Stimulated activated memory B cell treated with anti-CD40 and anti-IgM and Interleukin-4, amounts not matched to agents 10 μg/mL and 1 μg/mL and 100 μg/mL, for 72 hours (primary cell): ENCODE data around the gene TIFAB.

Experiments used
- ATAC-seq: fragments of 150-1000 bp; cut with Tn5 transposase; 2 replicates; pipeline ENCODE4 v1.10.0; 2021
- H3K27ac Mint-ChIP-seq: one replicate; pipeline ENCODE4 v1.8.0; 2022; ENCODE audit warnings: mild to moderate bottlenecking, mixed read lengths
- H3K27me3 Mint-ChIP-seq: one replicate; pipeline ENCODE4 v1.8.0; 2022; ENCODE audit warnings: mixed read lengths
- H3K36me3 Mint-ChIP-seq: one replicate; pipeline ENCODE4 v1.8.0; 2022; ENCODE audit warnings: mixed read lengths
- H3K4me1 Mint-ChIP-seq: one replicate; pipeline ENCODE4 v1.8.0; 2022; ENCODE audit warnings: mixed read lengths
- H3K4me3 Mint-ChIP-seq: one replicate; pipeline ENCODE4 v1.8.0; 2022; ENCODE audit warnings: mild to moderate bottlenecking, moderate library complexity, mixed read lengths
- H3K9me3 Mint-ChIP-seq: one replicate; pipeline ENCODE4 v1.8.0; 2022; ENCODE audit warnings: mixed read lengths

TIFAB gene

DNA sequence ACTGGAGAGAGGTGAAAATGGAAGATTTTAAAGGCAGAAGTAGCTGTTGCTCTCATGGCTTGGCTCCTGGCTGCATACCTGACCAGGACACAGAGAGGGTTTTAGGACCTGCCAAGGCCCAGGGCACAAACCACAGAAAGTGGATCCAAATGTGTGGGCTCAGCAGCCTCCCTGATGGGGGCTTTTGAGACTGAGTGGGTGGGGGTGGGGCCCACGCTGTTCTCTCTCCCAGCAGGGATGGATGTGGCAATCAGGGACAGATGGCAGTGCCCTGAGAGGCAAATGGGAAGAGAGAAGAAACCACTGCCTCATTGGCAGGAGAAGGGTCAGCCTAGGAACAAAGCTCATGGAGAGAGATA lies 34.9 kb upstream of the TIFAB start:
- Mint-ChIP-seq H3K9me3 (no peaks in the 10 kb centered on the region), H3K27ac (no peak overlapping the region), H3K36me3 (no peaks in the 10 kb centered on the region), H3K4me3 (no peak overlapping the region), H3K27me3 (peaks cover 61% of the 10 kb centered on the region), H3K4me1 (peaks cover 18% of the 10 kb centered on the region)
- no peak for ATAC-seq

DNA sequence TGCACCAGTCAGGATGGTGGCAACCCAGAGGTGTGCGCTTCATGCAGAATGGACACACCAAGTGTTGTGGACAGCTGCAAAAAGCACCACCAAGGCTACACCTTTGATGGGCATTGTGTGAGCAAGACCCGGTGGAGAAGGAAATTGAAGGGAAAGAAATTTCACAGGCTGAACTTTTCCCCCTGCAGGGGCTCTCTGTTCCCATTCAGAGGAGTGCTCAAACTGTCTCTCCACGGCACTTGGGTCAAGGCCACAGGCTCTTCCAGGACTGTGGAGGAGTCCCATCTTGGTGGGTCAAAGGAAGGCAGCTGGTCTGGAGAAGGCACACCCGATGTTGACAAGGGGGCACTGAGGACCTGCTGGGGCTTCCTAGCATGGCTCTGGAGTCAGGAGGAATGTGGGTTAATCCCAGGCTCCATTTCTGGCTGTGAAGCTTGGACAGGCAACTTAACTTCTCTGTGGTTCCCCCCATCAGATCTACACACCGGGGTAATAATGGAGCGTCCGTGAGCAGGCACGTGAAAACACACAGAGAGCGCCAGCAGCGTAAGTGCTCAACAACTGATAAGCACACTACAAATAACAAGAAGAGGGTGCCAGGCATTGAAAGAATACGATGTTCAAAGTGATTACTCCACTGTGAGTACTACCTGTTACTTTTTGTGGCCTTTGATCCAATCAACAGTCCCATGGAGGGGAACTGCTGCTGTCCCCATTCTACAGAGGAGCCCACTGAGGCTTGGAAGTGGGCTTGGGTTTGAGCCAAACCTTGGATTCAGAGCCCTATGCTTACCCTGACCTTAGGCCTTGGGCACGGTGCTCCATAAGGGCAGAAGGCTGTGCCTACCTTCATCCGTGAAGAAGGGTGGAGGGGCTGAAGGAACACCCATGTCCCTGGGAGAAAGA lies 34.2 kb upstream of the TIFAB start:
- Mint-ChIP-seq H3K4me1 (peaks cover 18% of the 10 kb centered on the region), H3K9me3 (no peaks in the 10 kb centered on the region), H3K27me3 (peaks cover 61% of the 10 kb centered on the region), H3K36me3 (no peaks in the 10 kb centered on the region), H3K27ac (no peak overlapping the region), H3K4me3 (no peak overlapping the region)
- no peak for ATAC-seq

DNA sequence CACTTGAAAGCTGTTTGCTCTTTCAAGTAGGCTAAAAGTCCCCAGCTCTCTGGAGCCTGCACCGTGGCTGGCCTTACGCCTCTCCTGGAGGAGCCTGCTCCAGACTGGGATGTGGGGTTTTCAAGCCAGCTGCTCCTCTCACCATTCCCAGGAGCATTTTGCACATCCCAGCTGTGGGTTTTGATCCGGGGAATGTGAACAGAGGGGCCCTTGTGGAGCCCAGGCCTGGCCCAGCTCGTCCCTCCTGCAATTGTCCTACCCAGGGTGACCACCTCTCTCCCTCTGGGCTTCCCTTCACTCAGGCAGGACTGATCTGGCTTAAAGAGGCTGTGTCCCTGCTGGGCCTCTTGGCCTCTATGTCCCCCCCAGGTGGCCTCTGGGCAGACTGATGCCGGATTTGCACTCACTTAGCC lies 32.5 kb upstream of the TIFAB start:
- no peak for ATAC-seq
- H3K4me1 Mint-ChIP-seq: peaks cover 13% of the 10 kb centered on the region
- H3K4me3 Mint-ChIP-seq: no peak overlapping the region
- H3K9me3 Mint-ChIP-seq: no peaks in the 10 kb centered on the region
- no peak overlapping the region for H3K27ac Mint-ChIP-seq
- H3K27me3 Mint-ChIP-seq: peaks cover 49% of the 10 kb centered on the region
- no peaks in the 10 kb centered on the region for H3K36me3 Mint-ChIP-seq

DNA sequence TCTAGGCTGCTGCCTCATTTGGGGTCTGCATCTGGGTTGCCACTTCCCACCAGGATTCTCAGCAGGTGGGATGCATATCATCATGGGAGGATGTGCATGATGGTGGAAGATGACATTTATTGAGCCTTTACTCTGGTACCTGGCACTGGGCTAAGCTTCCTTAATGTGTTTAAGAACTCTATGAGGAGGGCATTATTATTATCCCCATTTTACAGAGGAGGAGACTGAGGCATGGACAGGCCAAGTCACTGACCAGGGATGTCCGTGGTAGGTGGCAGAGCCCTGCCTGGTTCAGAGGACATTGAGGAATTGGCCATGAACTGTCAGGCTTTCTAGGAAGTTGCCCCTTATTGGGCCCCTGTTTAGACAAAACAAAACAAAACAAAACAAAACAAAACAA lies 31.1 kb upstream of the TIFAB start:
- H3K9me3 Mint-ChIP-seq: no peaks in the 10 kb centered on the region
- H3K36me3 Mint-ChIP-seq: no peaks in the 10 kb centered on the region
- peaks cover 42% of the 10 kb centered on the region for H3K27me3 Mint-ChIP-seq
- H3K4me1 Mint-ChIP-seq: no peaks in the 10 kb centered on the region
- H3K27ac Mint-ChIP-seq: no peak overlapping the region
- ATAC-seq: no peak
- H3K4me3 Mint-ChIP-seq: no peak overlapping the region

DNA sequence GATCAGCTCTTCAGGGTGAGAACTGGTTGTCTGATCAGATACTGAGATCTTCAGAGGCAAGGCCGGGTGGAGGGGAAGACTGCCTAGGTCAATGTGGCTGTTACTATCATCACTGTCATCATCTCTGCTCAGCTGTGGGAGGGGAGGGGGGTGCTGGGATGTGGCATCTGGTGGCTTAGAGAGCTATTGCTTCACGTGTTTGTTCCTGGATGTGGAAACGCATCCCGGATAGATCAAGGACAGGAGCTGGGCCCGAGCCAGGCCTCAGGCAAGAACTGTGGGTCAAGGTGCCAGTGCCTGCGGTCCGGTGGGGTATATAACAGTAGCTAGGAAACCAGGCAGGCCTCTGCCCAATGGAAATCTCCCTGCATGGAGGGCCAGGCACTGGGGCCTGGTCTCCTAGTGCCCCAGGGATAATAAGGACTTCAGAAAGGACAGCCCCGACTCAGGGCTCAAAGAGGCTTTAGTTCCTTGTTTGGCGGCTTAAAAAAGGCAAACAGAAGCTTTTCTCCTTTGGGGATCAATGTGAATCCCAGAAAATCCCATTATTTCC lies 30.3 kb upstream of the TIFAB start:
- Mint-ChIP-seq H3K36me3 (no peaks in the 10 kb centered on the region), H3K9me3 (no peaks in the 10 kb centered on the region), H3K27me3 (peaks cover 34% of the 10 kb centered on the region), H3K27ac (no peak overlapping the region), H3K4me1 (no peaks in the 10 kb centered on the region), H3K4me3 (no peak overlapping the region)
- no peak for ATAC-seq

DNA sequence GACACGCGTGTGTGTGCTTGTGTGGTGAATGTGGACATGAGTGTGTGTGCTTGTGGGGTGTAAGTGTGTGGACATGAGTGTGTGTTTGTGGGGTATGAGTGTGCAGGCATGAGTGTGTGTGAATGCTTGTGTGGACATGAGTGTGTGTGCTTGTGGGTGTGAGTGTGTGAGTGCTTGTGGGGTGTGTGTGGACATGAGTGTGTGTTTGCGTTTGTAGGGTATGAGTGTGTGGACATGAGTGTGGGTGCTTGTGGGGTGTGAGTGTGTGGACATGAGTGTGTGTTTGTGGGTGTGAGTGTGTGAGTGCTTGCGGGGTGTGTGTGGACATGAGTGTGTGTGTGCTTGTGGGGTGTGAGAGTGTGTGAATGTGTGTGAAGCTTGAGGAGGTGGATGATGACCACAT lies 29.8 kb upstream of the TIFAB start:
- H3K4me3 Mint-ChIP-seq: no peak overlapping the region
- H3K27ac Mint-ChIP-seq: no peak overlapping the region
- H3K27me3 Mint-ChIP-seq: peaks cover 31% of the 10 kb centered on the region
- no peaks in the 10 kb centered on the region for H3K4me1 Mint-ChIP-seq
- no peak for ATAC-seq
- H3K9me3 Mint-ChIP-seq: no peaks in the 10 kb centered on the region
- no peaks in the 10 kb centered on the region for H3K36me3 Mint-ChIP-seq

DNA sequence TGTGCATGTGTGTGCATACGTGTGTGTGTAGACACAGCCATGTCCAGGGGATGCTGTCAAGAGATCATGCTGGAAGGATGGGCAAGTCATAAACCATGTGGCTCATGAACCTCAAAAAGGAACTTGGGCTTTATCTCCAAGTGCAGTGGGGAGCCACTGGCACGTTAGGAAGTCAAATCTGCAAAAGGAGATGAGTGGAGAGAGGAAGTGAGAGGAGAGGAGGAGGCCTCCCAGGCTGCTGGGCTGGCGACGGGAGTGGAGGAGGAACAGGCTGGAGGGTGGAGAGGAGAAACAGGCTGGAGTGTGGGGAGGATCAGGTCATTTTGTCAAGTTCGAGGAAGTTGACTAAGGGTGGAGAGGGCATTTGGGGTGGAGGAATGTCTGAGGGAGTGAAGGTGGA lies 29.2 kb upstream of the TIFAB start:
- peaks cover 31% of the 10 kb centered on the region for H3K27me3 Mint-ChIP-seq
- H3K9me3 Mint-ChIP-seq: no peaks in the 10 kb centered on the region
- no peak overlapping the region for H3K4me3 Mint-ChIP-seq
- no peaks in the 10 kb centered on the region for H3K36me3 Mint-ChIP-seq
- no peak for ATAC-seq
- H3K4me1 Mint-ChIP-seq: no peaks in the 10 kb centered on the region
- H3K27ac Mint-ChIP-seq: no peak overlapping the region

DNA sequence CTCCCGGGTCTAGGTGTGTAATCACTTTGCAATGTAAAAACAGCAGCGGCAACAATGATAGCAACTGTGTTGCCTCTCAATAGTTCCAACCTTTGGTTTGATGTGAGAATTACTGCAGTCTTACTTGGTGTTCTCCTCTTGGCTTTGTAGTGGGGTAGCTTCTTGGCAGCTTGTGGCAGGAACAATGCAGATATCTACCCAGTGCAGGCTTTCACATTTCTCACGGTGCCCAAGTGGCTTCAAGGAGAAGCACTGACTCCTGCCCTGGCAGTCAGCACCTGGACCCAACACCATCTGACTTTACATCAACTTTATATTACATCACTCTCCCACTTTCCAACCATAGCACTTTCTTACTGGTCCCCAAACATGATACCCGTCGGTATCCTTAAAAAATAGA lies 28.4 kb upstream of the TIFAB start:
- Mint-ChIP-seq H3K27me3 (peaks cover 26% of the 10 kb centered on the region), H3K27ac (no peak overlapping the region), H3K4me3 (no peak overlapping the region), H3K36me3 (no peaks in the 10 kb centered on the region), H3K9me3 (no peaks in the 10 kb centered on the region), H3K4me1 (no peaks in the 10 kb centered on the region)
- no peak for ATAC-seq

DNA sequence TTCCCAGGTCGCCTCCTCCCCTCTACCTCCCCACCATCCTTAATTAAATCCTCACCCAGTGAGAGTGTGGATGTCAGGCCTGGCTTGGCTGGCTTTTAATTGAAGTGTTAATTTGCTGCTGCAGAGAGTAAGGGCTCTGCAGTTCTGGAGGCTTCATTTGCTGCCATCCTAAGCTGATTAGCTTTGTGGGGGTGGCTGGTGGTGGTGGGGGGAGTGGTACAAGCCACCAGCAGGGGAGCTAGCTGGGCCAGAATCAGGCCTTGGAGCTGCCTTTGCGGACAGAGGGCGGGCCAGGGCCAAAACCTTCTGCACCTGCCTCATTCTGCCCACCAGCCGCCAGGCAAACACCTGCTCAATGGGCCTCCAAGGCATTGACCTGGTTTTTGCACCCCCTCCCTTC lies 26.8 kb upstream of the TIFAB start:
- H3K4me1 Mint-ChIP-seq: no peaks in the 10 kb centered on the region
- no peak overlapping the region for H3K4me3 Mint-ChIP-seq
- H3K36me3 Mint-ChIP-seq: no peaks in the 10 kb centered on the region
- H3K27me3 Mint-ChIP-seq: peaks cover 18% of the 10 kb centered on the region
- H3K9me3 Mint-ChIP-seq: no peaks in the 10 kb centered on the region
- no peak for ATAC-seq
- no peak overlapping the region for H3K27ac Mint-ChIP-seq

DNA sequence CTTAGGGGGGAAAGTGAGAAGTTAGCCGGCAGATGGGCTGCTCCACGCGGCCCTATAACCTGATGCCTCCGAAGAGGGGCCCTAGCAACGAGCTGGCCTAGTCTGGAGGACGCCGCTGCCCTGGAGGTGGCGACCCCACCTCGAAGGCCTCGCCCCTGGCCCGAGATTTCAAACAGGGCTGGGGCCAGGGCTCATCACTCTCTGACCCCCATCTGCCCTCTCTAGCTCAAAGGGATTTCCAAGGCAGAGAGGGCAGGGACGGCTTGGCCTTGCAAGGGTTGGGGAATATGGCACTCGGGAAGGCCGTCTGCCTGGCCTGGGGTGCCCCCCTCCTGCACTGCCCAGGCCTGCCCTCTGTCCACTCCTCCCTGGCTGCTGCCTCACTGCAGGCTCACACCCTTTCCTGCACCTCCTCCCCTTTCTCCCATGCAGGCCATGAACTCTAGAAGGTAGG lies 25.5 kb upstream of the TIFAB start:
- H3K36me3 Mint-ChIP-seq: no peaks in the 10 kb centered on the region
- peaks cover 18% of the 10 kb centered on the region for H3K27me3 Mint-ChIP-seq
- H3K27ac Mint-ChIP-seq: no peak overlapping the region
- H3K4me1 Mint-ChIP-seq: no peaks in the 10 kb centered on the region
- no peaks in the 10 kb centered on the region for H3K9me3 Mint-ChIP-seq
- ATAC-seq: peak; percentile 21
- H3K4me3 Mint-ChIP-seq: no peak overlapping the region

DNA sequence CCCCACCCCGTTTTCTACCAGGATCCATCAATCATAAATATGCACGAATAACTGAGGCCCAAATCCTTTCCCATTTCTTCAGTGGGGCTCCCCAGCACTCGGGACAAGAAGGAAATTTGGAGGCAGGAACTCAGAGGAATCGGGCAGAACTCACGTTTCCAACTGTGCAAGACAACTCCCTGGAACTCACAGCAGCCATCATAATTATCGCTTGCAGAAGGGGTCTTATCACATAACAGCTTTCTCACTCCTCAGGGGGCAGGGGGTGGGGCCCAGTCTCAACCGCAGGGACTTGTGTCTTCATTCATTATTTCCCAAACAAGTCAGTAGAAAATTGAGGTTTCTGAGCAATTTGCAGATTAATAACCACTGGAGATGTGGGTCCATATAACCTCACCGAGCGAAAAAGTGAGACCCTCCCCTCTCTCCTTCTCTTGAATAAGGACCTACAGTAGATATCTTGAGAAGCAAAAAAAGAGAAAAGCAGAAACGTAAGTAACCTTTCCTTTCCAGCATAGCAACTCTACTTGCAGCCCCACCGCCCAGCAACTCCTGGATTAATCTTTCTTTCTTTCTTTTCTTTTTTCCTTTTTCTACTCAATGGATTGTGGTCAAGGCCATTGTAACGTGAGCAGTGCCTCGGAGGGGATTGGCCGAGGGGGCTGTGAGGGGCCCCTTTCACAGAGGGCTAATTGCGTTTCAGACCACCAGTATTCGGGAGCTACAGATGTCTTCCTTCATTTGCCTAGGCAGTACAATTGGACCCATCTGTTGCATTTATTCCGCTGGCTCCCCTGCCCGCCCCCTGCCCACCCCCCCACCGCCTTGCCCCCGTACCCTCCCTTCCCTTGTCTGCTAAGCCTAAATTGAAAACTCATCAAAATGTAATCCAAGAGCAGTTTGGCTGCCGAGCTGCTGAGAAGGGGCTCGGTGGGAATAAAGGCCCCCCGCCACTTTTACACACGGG lies 24.7 kb upstream of the TIFAB start:
- H3K9me3 Mint-ChIP-seq: no peaks in the 10 kb centered on the region
- peaks cover 18% of the 10 kb centered on the region for H3K27me3 Mint-ChIP-seq
- H3K4me1 Mint-ChIP-seq: no peaks in the 10 kb centered on the region
- no peak for ATAC-seq
- H3K27ac Mint-ChIP-seq: no peak overlapping the region
- H3K36me3 Mint-ChIP-seq: no peaks in the 10 kb centered on the region
- no peak overlapping the region for H3K4me3 Mint-ChIP-seq

DNA sequence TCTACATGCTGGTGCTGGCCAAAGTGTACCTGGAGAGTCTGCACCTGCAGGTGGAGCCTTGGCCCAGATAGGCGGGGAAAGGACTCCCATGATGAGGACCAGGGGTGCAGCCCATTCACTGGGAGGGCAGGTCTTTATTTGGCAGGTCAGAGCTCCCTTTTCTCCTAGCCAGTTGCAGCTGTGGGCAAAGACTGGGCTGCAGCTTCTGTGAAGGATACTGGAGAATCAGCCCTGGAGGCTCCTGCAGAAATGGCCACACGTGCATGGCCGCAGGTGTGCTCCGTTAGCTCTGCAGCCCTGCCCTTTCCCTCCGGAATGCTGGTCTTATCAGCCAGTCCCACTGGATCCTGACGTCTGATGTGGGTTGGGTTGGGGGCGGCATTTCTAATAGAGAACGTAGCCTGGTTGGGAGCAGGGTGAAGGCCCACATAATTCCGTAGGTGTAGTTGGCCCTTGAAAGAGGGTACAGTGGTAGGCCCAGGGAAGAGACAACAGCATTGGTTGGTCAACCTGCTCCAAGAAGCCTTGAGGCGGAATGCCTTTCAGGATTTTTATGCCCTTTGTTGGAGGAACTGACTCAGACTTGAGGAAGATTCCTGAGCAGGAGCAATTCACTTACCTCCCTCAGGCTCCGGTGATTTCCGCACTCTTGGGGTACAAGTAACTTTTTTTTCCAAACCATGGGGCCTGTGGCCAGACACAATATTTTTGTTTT lies 22.0 kb upstream of the TIFAB start:
- no peak for ATAC-seq

DNA sequence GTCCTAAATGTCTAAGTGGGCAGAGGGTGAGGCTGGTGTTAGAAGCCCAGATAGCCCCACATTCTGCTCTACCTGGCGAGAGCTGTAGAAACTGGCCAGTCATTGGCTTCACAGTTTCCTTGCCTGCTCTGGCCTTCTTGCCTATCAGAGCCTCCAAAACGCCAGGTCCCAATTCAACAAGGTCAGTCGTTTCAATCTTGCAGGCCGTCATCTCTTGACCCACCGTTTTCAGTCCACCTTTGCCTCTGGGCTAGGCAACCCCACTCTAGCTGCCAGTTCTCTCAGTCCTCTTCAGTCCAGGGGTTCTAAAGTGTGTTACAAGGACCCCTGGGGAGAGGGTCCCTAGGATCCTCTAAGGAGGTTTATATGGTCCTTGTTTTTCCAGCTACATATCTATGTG lies 20.0 kb upstream of the TIFAB start:
- no peaks in the 10 kb centered on the region for H3K9me3 Mint-ChIP-seq
- peaks cover 27% of the 10 kb centered on the region for H3K27me3 Mint-ChIP-seq
- no peaks in the 10 kb centered on the region for H3K36me3 Mint-ChIP-seq
- no peaks in the 10 kb centered on the region for H3K4me1 Mint-ChIP-seq
- H3K27ac Mint-ChIP-seq: no peak overlapping the region
- ATAC-seq: no peak
- no peak overlapping the region for H3K4me3 Mint-ChIP-seq

More for the DNA sequence above, 22.0 kb upstream of the TIFAB start:
- Mint-ChIP-seq H3K27me3 (peaks cover 9% of the 10 kb centered on the region), H3K4me3 (no peak overlapping the region), H3K36me3 (no peaks in the 10 kb centered on the region), H3K9me3 (no peaks in the 10 kb centered on the region), H3K27ac (no peak overlapping the region), H3K4me1 (no peaks in the 10 kb centered on the region)

DNA sequence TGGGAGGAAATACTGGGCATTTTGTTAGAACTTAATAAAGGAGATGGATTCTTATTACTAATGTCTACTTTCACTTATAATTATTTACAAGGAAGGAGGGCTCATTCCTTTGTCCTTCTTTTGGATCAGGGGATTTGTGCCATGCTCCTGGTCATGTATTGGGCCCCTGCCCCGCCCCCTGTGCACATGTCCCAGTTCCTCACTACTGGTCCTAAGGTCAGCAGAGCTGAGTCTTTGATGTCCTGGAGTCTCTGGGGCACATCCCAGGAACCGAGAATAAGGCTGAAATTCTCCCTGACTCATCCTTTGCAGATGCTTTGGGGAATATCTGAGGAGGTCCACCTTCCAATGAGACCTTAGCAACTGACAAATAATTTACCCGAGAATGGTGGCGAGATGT lies 19.6 kb upstream of the TIFAB start:
- no peak for ATAC-seq
- H3K9me3 Mint-ChIP-seq: no peaks in the 10 kb centered on the region
- H3K27ac Mint-ChIP-seq: no peak overlapping the region
- H3K36me3 Mint-ChIP-seq: no peaks in the 10 kb centered on the region
- H3K27me3 Mint-ChIP-seq: peaks cover 27% of the 10 kb centered on the region
- no peak overlapping the region for H3K4me3 Mint-ChIP-seq
- H3K4me1 Mint-ChIP-seq: no peaks in the 10 kb centered on the region

DNA sequence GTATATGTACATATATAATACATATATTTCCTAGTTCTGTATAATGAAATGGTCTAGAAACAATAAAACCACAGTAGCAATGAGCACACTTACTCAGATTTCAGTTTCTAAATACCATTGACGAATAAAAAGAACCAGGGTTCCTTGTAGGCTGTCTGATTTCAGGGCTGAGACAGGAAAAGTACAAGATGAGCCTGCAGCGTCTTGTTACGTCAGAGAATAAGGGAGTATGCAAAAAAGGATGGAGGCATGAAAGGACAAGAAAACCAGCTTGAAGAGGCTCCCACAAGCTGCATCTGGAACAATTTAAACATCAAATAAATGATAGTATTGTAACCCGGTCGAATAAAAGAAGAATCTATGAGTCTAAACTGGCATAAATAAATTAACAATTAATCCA lies 17.8 kb upstream of the TIFAB start:
- Mint-ChIP-seq H3K27ac (no peak overlapping the region), H3K4me1 (peaks cover 8% of the 10 kb centered on the region), H3K9me3 (no peaks in the 10 kb centered on the region), H3K27me3 (peaks cover 42% of the 10 kb centered on the region), H3K4me3 (no peak overlapping the region), H3K36me3 (no peaks in the 10 kb centered on the region)
- no peak for ATAC-seq
